ENCODE data around the gene ABHD8. TPM values are rescaled to one million over a fixed set of nuclear protein-coding genes. Genes with fewer than 3 reads are reported as not detected.

The ABHD8 gene
- total RNA-seq, 1 experiment from 2014 or later: 5.2 TPM

- ATAC-seq (no peak), DNase-seq (ENCODE audit: low read depth, low spot score) (no peak)
- Histone ChIP-seq H3K4me3 (replicated peaks in 1 of 2; ENCODE audit: low read depth in 1 of 2, low read length in 2 of 2) (no peak overlapping the region), H3K4me2 (ENCODE audit: low read length) (no peak overlapping the region), H3K4me1 (ENCODE audit: control insufficient read depth in 1 of 2, insufficient read depth in 2 of 2, low read length in 2 of 2) (peaks cover 20 to 46% of the 10 kb centered on the region in 2 experiments), H3K9me2 (ENCODE audit: insufficient read depth) (no peaks in the 10 kb centered on the region), H2AFZ (ENCODE audit: low read depth, low read length, poor library complexity, severe bottlenecking) (no peak overlapping the region), H3K27ac (ENCODE audit: low read depth, low read length) (no peak overlapping the region), H4K20me1 (ENCODE audit: insufficient read depth) (no peaks in the 10 kb centered on the region), H3K79me2 (ENCODE audit: insufficient read depth, low read length) (peaks cover 5% of the 10 kb centered on the region; the same call in 1 of the 2 replicates), H3K9ac (ENCODE audit: low read length) (no peak overlapping the region), H3K27me3 (ENCODE audit: insufficient read depth, low read length) (no peaks in the 10 kb centered on the region), H3K36me3 (ENCODE audit: control insufficient read depth in 1 of 2, insufficient read depth in 2 of 2, low read length in 2 of 2) (no peaks in the 10 kb centered on the region), H3K9me3 (ENCODE audit: control insufficient read depth in 1 of 2, insufficient read depth in 1 of 2, low read depth in 1 of 2, low read length in 2 of 2) (no peaks in the 10 kb centered on the region)
- POLR2A ChIA-PET: no interaction called here
- BruUV-seq (replicated peaks): no TSS peak
- no peak for TF ChIP-seq CEBPB (IDR thresholded peaks at IDR 0.05; ENCODE audit: low read depth)
- no peak for TF ChIP-seq FOSL1 (IDR thresholded peaks at IDR 0.05; ENCODE audit: low read depth)
- no peak for TF ChIP-seq ZBTB33 (IDR thresholded peaks at IDR 0.05; ENCODE audit: extremely low read depth, insufficient replicate concordance, low read length)
- no peak for TF ChIP-seq SRF (IDR thresholded peaks at IDR 0.05; ENCODE audit: low read depth)
- no peak for TF ChIP-seq CTCF (IDR thresholded peaks at IDR 0.05 in 2 of 3, conservative IDR thresholded peaks at IDR 0.05 in 1 of 3; ENCODE audit: borderline replicate concordance in 1 of 3, insufficient read depth in 1 of 3, low read depth in 2 of 3, low read length in 2 of 3)
- TF ChIP-seq EZH2 (IDR thresholded peaks at IDR 0.05): no peak
- no peak for TF ChIP-seq YY1 (IDR thresholded peaks at IDR 0.05; ENCODE audit: extremely low read depth, insufficient replicate concordance, low read depth, low read length)
- TF ChIP-seq ZNF274 (IDR thresholded peaks at IDR 0.05; ENCODE audit: low read depth, low read length): no peak
- TF ChIP-seq ZFX (IDR thresholded peaks at IDR 0.05): no peak
- TF ChIP-seq ATF3 (IDR thresholded peaks at IDR 0.05): no peak
- TF ChIP-seq POLR2A (IDR thresholded peaks at IDR 0.05; ENCODE audit: borderline replicate concordance, extremely low read depth, insufficient read depth, insufficient read length): no peak
- TF ChIP-seq RAD21 (IDR thresholded peaks at IDR 0.05; ENCODE audit: low read depth): no peak
- TF ChIP-seq MAX (IDR thresholded peaks at IDR 0.05): no peak
- TF ChIP-seq EGR1 (IDR thresholded peaks at IDR 0.05; ENCODE audit: low read depth): no peak
- no peak for TF ChIP-seq CBX3 (IDR thresholded peaks at IDR 0.05; ENCODE audit: low read depth)
- TF ChIP-seq POLR2AphosphoS5 (IDR thresholded peaks at IDR 0.05; ENCODE audit: low read depth, low read length): no peak
- RAD21 ChIA-PET (ENCODE audit: low non-redundant PET in 1 of 2, low total read pairs in 2 of 2, uncharacterized antibody in 2 of 2, unreplicated experiment in 2 of 2): interaction anchor here in 1 of 2 experiments (0.6 kb wide), 1 partner anchor 59 kb away, joined by 5 read pairs; no protein-coding TSS in a partner anchor
- CTCF ChIA-PET: no interaction called here
- intact Hi-C loops (cut with micrococcal nuclease): no loop called here
Measured at GRCh38 chr19:17330262-17331044, 27.2 kb upstream of the ABHD8 start.

All from HCT116 (cell line).